NCI-H2171 (cell line): ENCODE data around the gene RASAL1.
A peak's percentile ranks its signal among the peaks of the same experiment; 100 is the strongest.

Experiments used
- DNase-seq: peaks from one replicate; lab custom pipeline; 2025; lab: John Stamatoyannopoulos, UW

The RASAL1 gene

DNA sequence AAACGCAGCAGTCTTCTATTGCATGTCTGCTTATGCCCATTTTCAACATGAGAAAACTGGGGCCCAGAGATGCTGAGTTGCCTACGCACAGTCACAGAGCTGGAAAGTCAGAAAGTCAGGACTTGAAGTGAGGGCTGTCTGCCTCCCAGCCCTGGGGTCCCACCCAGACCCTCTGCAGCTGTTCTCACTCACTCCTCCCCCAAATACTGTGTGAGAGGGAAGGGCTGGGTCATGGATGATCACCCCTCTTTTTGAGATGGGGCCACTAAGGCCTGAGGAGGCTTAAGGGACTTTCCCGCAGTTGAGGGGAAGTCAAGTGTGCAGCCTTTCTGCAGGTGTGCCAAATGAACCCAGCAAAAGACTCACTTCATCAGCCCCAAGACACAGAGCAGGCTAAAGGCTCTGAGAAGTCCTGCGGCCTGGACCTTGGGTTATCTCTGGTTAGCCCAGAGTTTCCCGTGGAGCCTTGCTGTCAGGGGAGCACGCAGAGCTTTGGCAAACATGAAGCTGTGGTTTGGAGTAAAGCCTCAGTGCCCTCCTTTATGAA lies 60.4 kb downstream of the RASAL1 start:
- DNase-seq, result no peak

DNA sequence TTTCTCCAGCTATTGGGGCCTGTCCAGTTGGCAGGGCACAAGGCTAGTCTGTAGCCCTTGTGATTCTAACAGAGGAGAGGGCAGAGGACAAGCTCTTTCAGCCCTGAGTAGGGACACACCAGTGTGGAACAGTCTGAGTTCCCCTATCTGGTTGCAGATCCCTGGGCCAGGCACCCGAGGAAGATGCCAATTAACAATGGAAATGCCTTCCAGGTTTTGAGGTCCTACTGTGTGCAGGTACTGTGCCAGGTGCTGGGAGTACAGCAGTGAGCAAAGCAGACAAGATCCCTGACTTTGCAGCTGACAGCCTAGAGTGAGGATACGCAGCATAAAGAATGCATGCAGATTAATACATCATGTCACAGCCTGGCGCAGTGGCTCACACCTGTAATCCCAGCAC lies 62.0 kb downstream of the RASAL1 start:
- no peak for DNase-seq

DNA sequence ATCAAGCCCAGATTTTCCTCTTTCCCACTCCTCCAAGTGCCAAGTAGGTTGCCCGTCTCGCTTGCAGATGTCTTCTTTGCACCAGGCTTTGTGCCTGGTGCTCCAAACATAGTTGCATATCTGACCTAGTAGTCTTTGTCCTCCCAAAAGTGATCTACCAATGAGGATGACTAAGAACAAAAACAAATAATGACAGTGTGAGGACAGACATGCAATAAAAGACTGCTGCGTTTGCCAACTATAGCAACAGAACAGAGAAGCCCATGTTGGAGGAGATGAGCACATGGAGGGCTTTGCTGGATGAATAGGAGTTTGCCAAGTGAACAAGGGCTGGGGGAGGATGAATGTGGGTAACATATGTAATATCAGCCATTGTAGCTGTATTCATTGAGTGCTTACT lies 63.4 kb downstream of the RASAL1 start:
- no peak for DNase-seq

- DNase-seq, result no peak
These were observed 64.1 kb downstream of the RASAL1 start for GRCh38 chr12:113071135-113072112.

DNA sequence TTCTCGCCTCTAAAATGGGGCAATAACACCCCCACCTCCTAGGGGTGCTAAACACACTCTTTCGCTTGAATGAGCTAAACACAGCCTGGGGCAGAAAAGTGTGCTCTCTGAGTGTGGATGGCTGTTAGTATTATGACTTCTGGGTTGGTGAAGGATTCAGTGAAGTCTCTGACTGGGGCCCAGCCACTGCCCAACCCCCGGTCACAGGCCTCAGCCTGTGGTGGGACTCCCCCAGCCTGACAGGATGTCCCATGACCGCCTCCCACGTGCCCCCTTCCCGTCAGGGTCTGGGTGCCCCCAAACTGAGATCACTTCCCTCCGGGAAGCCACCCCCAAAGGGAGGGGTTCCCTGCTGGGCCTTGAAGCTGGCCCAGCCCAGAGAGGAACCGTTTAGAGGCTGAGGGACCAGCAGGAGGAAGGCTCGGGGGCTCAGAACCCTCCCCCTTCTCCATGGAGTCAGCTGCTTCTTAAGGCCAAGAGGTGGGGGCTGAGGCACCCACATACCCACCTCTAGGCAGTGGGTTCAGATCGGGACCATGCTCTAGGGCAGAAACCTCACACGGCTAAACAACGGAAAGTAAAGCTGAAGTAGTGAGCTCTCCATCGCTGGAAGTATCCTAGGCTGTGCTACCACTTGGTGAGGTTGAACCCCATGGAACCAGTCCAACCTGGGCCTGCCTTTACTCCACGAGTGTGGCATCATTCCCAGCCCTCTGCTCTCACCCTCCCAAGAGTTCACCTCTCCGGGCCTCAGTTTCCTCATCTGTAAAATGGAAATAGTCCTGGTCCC lies 65.2 kb downstream of the RASAL1 start:
- DNase-seq, result no peak

- DNase-seq, result no peak
These were observed 65.8 kb downstream of the RASAL1 start for GRCh38 chr12:113069751-113070116.

DNA sequence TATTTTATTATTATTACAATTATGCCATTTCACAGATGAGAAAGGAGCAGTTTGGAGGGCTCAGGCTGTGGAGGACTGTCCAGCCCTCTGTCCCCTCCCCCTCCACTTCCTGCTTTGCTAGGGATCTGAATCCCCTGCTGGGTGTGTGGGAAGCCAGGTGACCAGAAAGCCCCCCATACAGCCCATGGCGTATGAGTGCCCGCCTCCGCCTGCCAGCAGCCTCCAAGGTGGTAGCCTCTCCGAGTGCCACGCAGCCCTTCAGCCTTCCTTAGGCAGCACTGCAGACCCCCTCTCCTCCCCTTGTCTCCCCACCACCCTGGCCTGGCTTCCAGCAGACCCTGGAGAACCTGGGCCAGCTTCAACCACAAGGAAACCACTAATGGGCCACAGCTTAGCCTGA lies 66.4 kb downstream of the RASAL1 start:
- DNase-seq, result no peak

DNA sequence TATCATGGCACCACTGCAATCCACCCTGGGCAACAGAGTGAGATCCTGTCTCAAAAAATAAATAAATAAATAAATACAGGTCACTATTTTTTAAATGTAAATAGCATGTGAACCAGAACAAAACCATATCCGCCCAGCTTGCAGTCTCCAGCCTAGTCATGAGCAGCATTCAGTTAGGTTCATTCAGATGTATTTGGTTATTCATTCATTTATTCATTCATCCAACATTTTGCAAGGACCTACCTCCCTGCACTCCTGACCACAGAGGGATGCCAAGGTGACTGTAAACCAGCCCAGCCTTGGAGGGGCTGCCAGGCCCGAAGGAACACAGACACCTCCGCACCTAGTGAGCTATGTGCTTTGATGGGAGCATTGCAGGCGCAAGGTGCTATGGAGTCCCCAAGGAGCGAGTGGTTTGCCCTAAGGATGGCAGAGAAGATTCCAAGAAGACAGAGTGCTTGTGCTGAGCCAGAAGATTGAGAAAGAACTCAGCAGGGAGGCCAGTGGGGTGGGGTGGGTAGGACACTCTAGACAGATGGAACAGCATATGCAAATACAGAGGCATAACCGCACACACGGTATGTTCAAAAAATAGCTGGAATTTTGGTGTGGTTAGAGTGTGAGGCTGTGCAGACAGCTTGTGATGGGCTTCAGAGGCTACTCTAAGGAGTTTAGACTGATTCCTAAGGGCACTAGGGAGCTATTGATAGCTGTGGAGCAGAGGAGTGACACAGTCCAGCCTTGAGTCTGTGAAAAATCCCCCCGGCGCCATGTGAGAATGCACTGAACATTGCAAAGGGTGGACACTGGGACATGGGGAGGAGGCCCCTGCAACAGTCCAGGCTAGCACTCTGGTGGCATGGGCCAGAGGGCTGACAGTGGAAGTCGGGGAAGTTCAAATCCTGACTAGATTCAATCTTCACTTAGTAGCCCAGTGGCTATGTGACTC lies 67.3 kb downstream of the RASAL1 start:
- no peak for DNase-seq

- DNase-seq, result no peak
These were observed 68.7 kb downstream of the RASAL1 start for GRCh38 chr12:113066813-113067400.

GRCh38 chr12:113065126-113066007 lies 70.2 kb downstream of the RASAL1 start:
- peak; percentile 89 for DNase-seq

DNA sequence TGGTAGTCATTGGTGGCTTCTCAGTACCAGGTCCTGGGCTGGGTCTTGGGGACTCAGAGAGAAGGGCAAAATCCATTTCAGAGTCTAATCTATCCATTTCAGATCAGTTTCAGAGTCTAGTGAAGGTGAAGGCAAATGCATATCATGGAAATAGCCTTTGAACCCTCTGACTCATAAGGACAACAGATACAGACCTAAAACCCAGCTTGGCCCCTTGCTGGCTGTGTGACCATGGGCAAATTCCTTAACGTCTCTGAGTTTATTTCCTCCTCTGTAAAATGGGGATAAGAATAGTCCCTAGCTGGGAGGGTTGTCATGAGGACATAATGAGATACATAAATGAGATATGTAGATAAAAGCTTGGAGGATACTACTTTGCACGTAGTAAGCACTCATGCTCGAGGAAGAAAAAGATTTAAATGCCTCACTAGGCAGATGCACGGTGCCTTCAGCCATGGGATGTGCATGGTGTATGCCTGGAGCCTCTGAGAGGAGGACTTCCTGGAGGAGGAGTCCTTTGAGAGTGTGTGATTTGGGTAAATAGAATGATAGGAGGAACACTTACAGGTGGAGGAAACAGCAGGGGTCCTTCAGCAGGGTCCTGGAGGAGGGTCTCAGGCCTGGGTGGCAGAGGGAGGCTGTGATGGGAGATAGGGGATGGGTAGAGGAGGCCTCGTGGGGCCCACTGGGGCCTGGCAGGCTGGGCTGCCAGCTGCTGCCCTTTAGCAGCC lies 71.0 kb downstream of the RASAL1 start:
- no peak for DNase-seq

DNA sequence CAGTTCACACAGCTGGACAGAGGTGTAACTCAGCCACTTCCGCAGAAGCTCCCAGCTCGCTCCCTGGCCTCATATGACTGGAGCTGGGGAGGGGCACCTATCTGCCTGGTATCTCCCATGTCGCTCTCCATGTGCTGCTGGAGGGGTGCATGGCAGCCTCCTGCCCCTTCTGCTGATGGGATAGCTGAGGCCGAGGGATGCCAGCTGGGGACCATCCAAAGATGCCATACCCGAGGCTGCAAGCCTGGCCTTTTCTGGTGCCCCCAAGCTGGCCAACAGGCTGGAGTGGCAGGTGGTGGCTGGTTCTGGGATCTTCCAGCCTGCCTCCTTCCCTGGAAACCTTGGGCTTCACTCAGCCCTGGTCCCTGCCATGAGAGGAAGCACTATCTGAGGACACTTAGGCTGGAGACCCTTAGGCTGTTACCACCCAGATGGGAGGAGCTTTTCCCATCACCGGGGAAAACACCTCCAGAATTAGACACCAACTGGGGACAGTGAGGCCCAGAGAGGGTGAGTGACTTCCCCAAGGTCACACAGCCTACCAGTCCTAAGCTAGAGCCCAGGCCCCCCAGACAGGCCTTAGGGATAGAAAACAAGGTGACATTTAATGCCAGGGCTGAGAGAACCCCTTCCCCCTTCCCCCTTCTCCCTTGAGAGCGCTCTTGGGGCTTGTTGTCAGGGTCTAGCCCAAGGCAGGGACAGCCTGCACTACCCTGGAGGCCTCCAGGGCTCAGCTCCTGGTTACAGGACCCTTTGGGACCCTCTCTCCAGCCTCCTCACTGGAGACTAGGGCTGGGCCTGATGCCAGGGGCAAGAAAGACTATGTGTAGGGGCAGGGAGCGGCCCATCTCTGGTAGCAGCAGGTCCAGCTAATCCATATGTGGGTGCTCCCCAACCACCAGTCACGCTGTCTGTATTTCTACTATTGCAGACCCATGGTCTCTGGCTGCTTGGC lies 71.9 kb downstream of the RASAL1 start:
- DNase-seq, result no peak

GRCh38 chr12:113062502-113063395 lies 72.8 kb downstream of the RASAL1 start:
- no peak for DNase-seq

- peak; percentile 52 for DNase-seq
These were observed 74.4 kb downstream of the RASAL1 start for GRCh38 chr12:113061061-113061694.

DNA sequence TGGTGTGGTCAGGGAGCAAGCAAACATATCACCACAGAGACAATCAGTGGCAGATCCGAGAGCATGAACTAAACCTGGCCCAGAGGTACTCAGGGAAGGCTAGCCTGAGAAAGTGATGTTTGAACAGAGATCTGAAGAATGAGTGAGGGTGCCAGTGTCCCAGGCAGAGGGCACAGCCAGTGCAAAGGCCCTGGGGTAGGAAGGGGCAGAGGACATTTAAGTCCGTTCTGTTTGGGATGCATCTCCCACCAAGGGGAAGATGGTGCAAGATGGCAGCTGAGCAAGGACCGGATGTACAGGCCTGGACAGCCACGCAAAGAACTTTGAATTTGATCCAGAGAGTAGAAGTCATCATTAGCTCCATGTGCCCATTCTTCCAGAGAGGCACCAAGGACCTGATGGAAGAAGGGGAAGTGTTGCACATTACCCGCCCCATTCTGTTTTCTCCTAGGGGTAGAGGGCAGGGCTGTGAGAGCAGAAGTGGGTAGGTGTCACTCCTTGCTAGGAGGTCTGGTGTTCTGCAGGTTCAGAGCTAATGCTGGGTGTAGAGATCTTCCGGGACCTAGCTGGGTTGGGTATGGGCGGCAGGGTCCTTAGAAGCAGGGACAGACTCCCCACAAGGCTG lies 75.1 kb downstream of the RASAL1 start:
- DNase-seq, result no peak

DNA sequence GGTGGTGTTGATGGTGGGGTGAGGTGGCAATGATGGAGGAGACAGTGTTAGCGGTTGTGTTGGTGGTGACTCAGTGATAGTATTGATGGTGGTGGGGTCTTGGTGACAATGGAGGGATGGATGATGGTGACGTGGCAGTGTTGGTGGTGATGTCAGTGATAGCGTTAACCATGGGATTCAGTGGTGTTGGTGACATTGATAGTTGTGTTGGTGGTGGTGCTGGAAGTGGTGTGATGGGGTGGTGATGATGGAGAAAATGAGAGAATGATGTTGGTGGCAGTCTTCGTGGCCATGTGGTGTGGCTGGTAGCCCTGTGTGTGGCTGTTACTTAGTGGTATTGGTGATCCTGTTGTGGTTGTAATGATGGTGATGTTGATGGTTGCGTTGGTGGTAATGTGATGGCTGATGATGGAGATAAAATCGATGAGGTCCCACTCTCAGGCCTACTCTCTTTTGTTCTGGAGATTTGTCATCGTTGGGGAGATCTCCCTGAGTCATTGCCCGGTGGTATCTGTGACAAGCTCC lies 76.4 kb downstream of the RASAL1 start:
- DNase-seq, result no peak
